HG03025 (cell line): Measurements from ENCODE around the gene CRB3.

Experiments
- ATAC-seq: cut with Tn5 transposase; IDR thresholded peaks from one replicate; pipeline ENCODE4 v1.9.1; 2021; ENCODE audit warnings: mild to moderate bottlenecking, moderate library complexity; ENCODE audit not compliant: unreplicated experiment, low FRiP score

CRB3 gene

GRCh38 chr19:6465006-6465405 lies 935 bp downstream of the CRB3 start:
- no peak for ATAC-seq

GRCh38 chr19:6465663-6466062 lies 1.6 kb downstream of the CRB3 start:
- ATAC-seq: no peak

DNA sequence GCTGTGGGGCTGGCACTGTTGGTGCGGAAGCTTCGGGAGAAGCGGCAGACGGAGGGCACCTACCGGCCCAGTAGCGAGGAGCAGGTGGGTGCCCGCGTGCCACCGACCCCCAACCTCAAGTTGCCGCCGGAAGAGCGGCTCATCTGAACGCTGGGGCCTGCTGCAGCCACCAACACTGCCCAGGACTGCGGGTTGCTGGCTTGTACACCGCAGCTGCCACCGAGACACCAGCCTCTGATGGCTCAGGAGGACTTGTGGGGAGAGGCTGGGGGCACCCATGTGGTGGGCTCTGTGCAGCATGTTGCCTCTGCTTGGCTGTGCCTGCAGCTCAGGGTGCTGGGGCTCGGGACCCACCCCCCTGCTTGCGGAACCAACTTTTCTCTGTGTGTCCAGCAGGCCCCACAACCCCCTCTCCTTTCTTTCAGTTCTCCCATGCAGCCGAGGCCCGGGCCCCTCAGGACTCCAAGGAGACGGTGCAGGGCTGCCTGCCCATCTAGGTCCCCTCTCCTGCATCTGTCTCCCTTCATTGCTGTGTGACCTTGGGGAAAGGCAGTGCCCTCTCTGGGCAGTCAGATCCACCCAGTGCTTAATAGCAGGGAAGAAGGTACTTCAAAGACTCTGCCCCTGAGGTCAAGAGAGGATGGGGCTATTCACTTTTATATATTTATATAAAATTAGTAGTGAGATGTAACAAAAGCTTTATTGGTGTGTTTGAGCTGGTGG lies 2.6 kb downstream of the CRB3 start:
- no peak for ATAC-seq

GRCh38 chr19:6467384-6467783 lies 3.3 kb downstream of the CRB3 start:
- no peak for ATAC-seq

- ATAC-seq: no peak
Observed at GRCh38 chr19:6470173-6470572, 6.1 kb downstream of the CRB3 start.

DNA sequence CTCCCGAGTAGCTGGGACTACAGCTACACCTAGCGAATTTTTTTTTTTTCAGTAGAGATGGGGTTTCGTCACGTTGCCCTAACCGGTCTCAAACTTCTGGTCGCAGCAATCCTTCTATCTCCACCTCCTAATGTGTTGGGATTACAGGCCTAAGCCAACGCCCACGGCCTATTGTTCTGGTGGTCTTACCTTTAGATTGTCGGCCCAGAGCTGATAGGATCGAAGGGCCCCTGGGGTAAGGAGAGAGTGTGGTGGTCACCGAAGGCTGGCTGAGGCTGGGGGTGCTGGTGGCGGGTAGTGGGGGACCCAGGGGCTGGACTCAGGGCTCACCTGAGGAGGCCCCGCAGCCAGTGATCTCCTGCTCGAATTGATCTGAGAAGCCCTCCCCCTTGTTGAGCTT lies 7.0 kb downstream of the CRB3 start:
- no peak for ATAC-seq

DNA sequence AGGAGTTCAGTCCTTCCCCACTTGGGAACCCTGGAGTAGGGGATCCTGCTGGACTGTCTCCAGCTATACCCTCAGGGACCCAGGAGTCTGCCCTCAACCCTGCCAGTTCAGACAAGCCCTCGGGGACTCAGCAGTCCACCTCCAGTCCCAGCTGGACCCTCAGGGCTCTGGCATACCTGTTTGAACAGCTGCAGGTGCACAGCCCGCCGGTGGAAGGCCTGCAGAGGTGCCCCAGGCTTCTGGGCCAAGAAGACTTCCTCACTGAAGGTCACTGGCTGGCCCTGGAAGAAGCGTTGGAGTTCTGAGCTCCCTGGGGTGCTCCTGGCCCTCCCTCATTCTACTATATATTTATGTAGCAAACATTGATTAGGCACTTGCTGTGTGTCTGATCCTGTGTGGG lies 8.6 kb downstream of the CRB3 start:
- no peak for ATAC-seq

DNA sequence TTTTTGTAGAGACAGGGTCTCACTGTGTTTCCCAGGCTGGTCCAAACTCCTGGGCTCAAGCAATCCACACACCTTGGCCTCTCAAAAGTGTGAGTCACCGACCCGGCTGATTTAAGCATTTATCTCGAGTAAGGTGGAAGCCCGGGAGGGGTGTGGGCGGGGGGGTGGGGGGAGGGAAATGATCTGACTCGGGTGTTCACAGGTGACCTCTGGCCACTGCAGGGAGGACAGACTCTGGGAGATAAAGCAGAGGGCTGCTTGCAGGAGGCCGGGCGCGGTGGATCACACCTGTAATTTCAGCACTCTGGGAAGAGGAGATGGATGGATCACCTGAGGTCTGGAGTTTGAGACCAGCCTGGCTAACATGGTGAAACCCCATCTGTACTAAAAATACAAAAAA lies 9.6 kb downstream of the CRB3 start:
- no peak for ATAC-seq

GRCh38 chr19:6475321-6476108 lies 11.4 kb downstream of the CRB3 start:
- no peak for ATAC-seq

GRCh38 chr19:6476155-6476895 lies 12.3 kb downstream of the CRB3 start:
- no peak for ATAC-seq

DNA sequence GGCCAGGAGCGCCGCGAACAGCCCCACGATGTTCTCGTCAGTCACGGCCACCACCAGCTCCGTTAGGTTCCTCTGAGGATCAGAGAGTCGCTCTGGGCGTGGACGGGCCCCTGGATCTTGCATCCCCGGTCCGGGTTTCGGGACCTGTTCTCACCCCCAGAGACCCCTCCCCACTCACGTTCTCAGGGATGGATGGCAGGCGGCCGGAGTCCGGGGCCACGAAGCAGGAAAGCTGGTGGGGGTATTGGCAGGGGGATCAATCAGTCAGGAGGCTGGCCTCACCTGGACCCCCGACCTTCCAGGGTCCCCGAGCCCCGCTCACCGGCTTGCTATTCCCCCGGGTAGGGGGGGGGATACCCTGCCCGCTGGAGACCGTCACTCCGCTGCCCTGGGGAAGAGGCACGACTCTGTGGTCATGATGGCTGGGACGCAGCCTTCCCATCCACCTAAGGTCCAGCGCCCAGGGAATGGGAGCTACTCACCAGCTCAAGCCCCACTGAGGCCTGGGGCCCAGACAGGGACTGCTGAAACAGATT lies 12.9 kb downstream of the CRB3 start:
- ATAC-seq: no peak

DNA sequence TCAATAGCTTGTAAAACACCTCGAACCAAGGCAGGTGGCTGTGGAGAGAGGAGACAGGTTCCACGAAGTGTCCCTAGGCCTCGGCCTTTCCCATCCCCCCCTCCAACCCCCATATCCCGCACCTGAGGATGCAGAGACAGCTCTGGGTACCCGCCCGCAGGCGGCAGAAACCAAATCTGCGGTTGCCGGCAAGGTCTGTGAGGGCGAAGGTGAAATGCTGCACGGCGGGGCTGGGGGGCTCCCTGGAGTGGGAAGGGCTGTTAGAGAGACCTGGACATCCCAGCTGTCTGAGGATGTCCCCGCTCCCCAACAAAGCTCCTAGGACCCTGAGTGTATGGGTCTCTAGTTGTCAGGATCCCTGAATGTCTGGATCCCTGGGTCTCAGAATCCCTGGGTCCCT lies 14.7 kb downstream of the CRB3 start:
- no peak for ATAC-seq

DNA sequence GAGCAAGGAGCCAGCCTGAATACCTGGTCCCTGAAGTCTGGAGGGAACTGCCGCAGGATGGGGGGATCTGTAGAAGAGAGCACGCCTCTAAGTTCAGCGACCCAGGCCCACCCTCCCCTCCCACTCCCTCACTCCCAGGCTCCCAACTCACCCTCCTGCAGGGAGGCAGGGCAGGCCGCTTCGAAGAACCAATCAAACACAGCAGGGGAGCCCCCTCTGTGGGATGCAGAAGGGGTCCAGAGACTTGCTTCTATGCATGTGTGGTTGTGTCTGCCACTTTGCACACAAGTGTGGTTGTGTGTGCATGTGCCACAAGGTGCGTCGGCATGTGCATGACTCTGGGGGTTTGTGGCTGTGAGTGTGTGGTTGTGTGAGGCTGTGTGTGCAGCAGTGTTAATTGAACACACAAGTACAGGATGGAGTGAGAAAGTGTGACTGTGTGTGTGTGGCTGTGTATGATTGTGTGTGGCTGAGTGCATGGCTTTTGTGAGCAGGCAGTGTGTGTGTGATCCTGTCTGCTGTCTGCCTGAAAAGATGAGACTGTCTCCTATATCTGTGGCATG lies 15.8 kb downstream of the CRB3 start:
- no peak for ATAC-seq

DNA sequence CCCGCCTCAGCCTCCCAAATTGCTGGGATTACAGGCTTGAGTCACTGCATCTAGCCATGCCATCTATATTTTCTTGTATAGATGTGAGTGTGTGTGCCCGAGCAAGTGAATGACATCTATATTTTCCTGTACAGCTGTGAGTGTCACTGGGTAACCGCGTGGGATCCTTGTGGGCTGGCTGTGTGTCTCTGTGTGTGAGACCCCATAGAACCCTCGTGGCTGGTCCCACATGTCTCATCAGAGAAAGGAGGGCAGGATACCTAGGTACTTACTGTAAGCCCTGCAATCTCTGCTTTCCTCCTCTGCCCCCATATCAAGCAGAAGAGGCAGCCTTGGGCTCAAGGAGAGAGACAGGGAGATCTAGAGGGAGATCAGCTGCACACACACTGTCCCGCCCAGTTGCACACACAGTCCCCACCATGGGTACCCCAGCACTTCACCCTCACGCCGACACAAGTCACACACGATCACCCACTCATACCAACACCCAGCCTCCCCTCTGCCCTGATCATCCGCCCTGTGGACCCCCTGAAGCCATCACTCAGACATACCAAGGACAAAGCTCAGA lies 16.9 kb downstream of the CRB3 start:
- no peak for ATAC-seq

- no peak for ATAC-seq
Observed at GRCh38 chr19:6481541-6482342, 17.7 kb downstream of the CRB3 start, which contains the start of gene DENND1C. Gene DENND1C (minus strand): TSS chr19:6481787. CDS start chr19:6481695, 92 bp downstream.

GRCh38 chr19:6482343-6482686 lies 18.2 kb downstream of the CRB3 start:
- ATAC-seq: no peak

DNA sequence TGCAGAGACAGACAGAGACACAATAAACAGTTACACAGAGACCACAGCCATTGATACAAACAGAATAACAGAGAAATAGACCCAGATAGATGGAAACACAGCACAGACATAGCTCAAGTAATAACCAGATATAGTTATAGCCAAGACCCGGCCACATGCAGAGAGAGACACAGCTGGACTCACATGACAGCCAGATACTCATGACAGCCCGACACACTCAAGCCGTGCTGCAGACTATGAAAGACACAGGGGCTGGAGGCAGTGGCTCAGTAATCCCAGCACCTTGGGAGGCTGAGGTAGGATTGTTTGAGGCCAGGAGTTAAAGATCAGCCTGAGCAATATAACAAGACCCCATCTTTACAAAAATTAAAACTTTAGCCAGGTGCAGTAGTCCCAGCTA lies 19.2 kb downstream of the CRB3 start:
- no peak for ATAC-seq

DNA sequence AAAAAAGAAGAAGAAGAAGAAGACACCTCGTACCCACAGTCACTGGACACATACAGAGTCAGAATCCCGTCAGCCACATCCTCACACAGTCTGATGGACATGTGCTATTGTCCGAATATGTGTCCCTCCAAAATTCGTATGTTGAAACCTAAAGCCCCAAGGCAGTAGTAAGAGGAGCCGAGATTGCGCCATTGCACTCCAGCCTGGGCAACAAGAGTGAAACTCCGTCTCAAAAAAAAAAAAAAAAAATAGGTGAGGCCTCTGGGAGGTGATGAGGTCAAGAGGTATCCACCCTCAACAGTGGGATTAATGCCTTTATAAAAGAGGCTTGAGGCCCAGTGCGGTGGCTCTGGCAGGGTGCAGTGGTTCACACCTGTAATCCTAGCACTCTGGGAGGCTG lies 20.2 kb downstream of the CRB3 start:
- ATAC-seq: no peak

GRCh38 chr19:6484831-6485230 lies 20.8 kb downstream of the CRB3 start:
- ATAC-seq: no peak
